H1 (cell line): ENCODE data around the gene TRAF3IP3. TPM values are rescaled to one million over a fixed set of nuclear protein-coding genes. Genes with fewer than 3 reads are reported as not detected.

Experiments used
- ATF2 ChIP-seq: IDR thresholded peaks from 2 replicates; pipeline ENCODE4 v1.6.1; 2012; ENCODE audit warnings: low read length, inconsistent platforms
- CBX8 ChIP-seq: fragments of 300-800, 300-1000 bp; sonication (generic); IDR thresholded peaks from 2 replicates; pipeline ENCODE4 v1.7.1; 2016; ENCODE audit warnings: low read depth, low read length, borderline replicate concordance
- CHD1 ChIP-seq: IDR thresholded peaks from 2 replicates; pipeline ENCODE4 v1.6.1; 2012; ENCODE audit warnings: low read depth, low read length, improper control_type of control experiment
- JUN ChIP-seq: IDR thresholded peaks from 2 replicates; pipeline ENCODE4 v1.6.1; 2011; ENCODE audit warnings: low read depth, mild to moderate bottlenecking, improper control_type of control experiment, low read length
- POLR2A ChIP-seq, 2 experiments: IDR thresholded peaks; 1 replicate in 1 of 2; 2 replicates in 1 of 2; pipeline ENCODE4 v1.6.1; 2011; ENCODE audit warnings: low read depth in 2 of 2, low read length in 2 of 2, mild to moderate bottlenecking in 2 of 2; ENCODE audit errors: control extremely low read depth in 1 of 2
- RAD21 ChIP-seq, 2 experiments: IDR thresholded peaks in 1 of 2; conservative IDR thresholded peaks in 1 of 2; 2 replicates each; pipeline ENCODE4 v1.6.1; 2011; ENCODE audit warnings: low read depth in 2 of 2, low read length in 2 of 2, improper control_type of control experiment in 1 of 2, inconsistent platforms in 1 of 2, mild to moderate bottlenecking in 1 of 2, moderate library complexity in 1 of 2
- TBP ChIP-seq: IDR thresholded peaks from 2 replicates; pipeline ENCODE4 v1.6.1; 2011; ENCODE audit warnings: low read depth, low read length, improper control_type of control experiment
- YY1 ChIP-seq: IDR thresholded peaks from 2 replicates; pipeline ENCODE4 v1.6.1; 2011; ENCODE audit warnings: low read depth, mild to moderate bottlenecking, low read length
- polyA plus RNA-seq, 7 experiments: library from polyadenylated mRNA; depleted of rRNA in 3 of 7; stranded (reverse) in 5 of 7; unstranded in 2 of 7; fragments of >200 nt in 5 of 7; fragments of 200-250 nt in 2 of 7; gene quantifications; 1 replicate in 5 of 7; 2 replicates in 1 of 7; 4 replicates in 1 of 7; pipeline versions ENCODE4 v1.2.1 to v1.2.3, GENCODE V29; 2011 to 2013; ENCODE audit warnings: missing spikeins in 2 of 7, mixed read lengths in 2 of 7
- total RNA-seq: library from RNA; stranded (reverse); fragmentation: NEBNext Ultra II Directional; extraction: Animal tissue kit (Norgen Biotek cat#: 25700); gene quantifications from 2 replicates; pipeline ENCODE4 v1.2.1, GENCODE V29; 2021
- TF ChIP-seq, protein P1 (sequence below): fragments of 300-600 bp; sonication (generic); IDR thresholded peaks from 2 replicates; pipeline ENCODE4 v1.7.1; 2012; ENCODE audit warnings: low read length, moderate library complexity, mild to moderate bottlenecking, inconsistent platforms; ENCODE audit not compliant: insufficient replicate concordance

The TRAF3IP3 gene
- total and polyA plus RNA-seq, 2 of the 8 experiments (the other 6 are each of a cell fraction or from before 2014, with no cell fraction given): not detected

DNA sequence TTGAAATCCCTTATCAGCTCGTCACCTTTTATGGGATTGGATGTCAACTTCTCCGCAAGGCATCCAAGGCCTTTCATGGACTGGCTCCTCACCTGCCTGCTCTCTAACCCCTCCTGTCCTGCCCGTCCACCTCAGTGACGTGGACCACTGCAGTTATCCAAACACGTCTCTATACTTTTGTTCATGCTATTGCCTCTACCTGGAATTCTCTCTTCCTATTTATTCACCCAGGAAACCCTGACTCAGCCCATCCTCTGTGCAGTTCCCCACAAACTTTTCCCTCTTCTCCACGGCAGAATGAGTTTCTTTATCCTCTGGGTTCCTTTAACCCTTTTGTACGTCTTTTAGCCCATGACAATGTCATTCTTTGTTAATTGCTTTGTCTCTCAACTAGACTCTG is 66.9 kb downstream of the TRAF3IP3 start (continued):
- TF ChIP-seq, protein P1, sequence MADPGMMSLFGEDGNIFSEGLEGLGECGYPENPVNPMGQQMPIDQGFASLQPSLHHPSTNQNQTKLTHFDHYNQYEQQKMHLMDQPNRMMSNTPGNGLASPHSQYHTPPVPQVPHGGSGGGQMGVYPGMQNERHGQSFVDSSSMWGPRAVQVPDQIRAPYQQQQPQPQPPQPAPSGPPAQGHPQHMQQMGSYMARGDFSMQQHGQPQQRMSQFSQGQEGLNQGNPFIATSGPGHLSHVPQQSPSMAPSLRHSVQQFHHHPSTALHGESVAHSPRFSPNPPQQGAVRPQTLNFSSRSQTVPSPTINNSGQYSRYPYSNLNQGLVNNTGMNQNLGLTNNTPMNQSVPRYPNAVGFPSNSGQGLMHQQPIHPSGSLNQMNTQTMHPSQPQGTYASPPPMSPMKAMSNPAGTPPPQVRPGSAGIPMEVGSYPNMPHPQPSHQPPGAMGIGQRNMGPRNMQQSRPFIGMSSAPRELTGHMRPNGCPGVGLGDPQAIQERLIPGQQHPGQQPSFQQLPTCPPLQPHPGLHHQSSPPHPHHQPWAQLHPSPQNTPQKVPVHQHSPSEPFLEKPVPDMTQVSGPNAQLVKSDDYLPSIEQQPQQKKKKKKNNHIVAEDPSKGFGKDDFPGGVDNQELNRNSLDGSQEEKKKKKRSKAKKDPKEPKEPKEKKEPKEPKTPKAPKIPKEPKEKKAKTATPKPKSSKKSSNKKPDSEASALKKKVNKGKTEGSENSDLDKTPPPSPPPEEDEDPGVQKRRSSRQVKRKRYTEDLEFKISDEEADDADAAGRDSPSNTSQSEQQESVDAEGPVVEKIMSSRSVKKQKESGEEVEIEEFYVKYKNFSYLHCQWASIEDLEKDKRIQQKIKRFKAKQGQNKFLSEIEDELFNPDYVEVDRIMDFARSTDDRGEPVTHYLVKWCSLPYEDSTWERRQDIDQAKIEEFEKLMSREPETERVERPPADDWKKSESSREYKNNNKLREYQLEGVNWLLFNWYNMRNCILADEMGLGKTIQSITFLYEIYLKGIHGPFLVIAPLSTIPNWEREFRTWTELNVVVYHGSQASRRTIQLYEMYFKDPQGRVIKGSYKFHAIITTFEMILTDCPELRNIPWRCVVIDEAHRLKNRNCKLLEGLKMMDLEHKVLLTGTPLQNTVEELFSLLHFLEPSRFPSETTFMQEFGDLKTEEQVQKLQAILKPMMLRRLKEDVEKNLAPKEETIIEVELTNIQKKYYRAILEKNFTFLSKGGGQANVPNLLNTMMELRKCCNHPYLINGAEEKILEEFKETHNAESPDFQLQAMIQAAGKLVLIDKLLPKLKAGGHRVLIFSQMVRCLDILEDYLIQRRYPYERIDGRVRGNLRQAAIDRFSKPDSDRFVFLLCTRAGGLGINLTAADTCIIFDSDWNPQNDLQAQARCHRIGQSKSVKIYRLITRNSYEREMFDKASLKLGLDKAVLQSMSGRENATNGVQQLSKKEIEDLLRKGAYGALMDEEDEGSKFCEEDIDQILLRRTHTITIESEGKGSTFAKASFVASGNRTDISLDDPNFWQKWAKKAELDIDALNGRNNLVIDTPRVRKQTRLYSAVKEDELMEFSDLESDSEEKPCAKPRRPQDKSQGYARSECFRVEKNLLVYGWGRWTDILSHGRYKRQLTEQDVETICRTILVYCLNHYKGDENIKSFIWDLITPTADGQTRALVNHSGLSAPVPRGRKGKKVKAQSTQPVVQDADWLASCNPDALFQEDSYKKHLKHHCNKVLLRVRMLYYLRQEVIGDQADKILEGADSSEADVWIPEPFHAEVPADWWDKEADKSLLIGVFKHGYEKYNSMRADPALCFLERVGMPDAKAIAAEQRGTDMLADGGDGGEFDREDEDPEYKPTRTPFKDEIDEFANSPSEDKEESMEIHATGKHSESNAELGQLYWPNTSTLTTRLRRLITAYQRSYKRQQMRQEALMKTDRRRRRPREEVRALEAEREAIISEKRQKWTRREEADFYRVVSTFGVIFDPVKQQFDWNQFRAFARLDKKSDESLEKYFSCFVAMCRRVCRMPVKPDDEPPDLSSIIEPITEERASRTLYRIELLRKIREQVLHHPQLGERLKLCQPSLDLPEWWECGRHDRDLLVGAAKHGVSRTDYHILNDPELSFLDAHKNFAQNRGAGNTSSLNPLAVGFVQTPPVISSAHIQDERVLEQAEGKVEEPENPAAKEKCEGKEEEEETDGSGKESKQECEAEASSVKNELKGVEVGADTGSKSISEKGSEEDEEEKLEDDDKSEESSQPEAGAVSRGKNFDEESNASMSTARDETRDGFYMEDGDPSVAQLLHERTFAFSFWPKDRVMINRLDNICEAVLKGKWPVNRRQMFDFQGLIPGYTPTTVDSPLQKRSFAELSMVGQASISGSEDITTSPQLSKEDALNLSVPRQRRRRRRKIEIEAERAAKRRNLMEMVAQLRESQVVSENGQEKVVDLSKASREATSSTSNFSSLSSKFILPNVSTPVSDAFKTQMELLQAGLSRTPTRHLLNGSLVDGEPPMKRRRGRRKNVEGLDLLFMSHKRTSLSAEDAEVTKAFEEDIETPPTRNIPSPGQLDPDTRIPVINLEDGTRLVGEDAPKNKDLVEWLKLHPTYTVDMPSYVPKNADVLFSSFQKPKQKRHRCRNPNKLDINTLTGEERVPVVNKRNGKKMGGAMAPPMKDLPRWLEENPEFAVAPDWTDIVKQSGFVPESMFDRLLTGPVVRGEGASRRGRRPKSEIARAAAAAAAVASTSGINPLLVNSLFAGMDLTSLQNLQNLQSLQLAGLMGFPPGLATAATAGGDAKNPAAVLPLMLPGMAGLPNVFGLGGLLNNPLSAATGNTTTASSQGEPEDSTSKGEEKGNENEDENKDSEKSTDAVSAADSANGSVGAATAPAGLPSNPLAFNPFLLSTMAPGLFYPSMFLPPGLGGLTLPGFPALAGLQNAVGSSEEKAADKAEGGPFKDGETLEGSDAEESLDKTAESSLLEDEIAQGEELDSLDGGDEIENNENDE: no peak
- no peak for TF ChIP-seq CBX8
- no peak for TF ChIP-seq ATF2
- TF ChIP-seq TBP: no peak
- no peak for TF ChIP-seq POLR2A (IDR thresholded peaks at IDR 0.05; ENCODE audit: control extremely low read depth in 1 of 2, low read depth in 2 of 2, low read length in 2 of 2)
- TF ChIP-seq RAD21 (IDR thresholded peaks at IDR 0.05 in 1 of 2, conservative IDR thresholded peaks at IDR 0.05 in 1 of 2; ENCODE audit: low read depth in 2 of 2, low read length in 2 of 2): no peak
- no peak for TF ChIP-seq CHD1
- TF ChIP-seq YY1: no peak
- no peak for TF ChIP-seq JUN
